OCI-LY1 (cell line): ENCODE results near the gene TLR8.

Source experiments
- H2AFZ ChIP-seq: fragments of 200-600 bp; sonication (generic), shearing (Covaris generic); 2 replicates; pipeline ENCODE4 v1.6.0; 2014; ENCODE audit warnings: antibody characterized with exemption, mild to moderate bottlenecking, low read length
- H3F3A ChIP-seq: fragments of 200-600 bp; sonication (generic), shearing (Covaris generic); 2 replicates; pipeline ENCODE4 v1.6.0; 2014; ENCODE audit warnings: mild to moderate bottlenecking, antibody characterized with exemption, low read length, moderate library complexity; ENCODE audit not compliant: insufficient read depth
- H3K27ac ChIP-seq: fragments of 200-600 bp; sonication (generic); 2 replicates; pipeline ENCODE4 v1.5.1; 2014; ENCODE audit warnings: low read length, mixed run types, mild to moderate bottlenecking, low read depth; ENCODE audit not compliant: poor library complexity, severe bottlenecking
- H3K27me3 ChIP-seq: fragments of 200-600 bp; sonication (generic); 2 replicates; pipeline ENCODE4 v1.6.0; 2014; ENCODE audit warnings: antibody characterized with exemption, mild to moderate bottlenecking, low read length, moderate library complexity; ENCODE audit not compliant: insufficient read depth
- H3K36me3 ChIP-seq: fragments of 200-600 bp; sonication (generic); 2 replicates; pipeline ENCODE4 v1.6.1; 2014; ENCODE audit warnings: mild to moderate bottlenecking, antibody characterized with exemption, low read length, moderate library complexity, mixed read lengths; ENCODE audit not compliant: insufficient read depth
- H3K4me1 ChIP-seq: fragments of 200-600 bp; sonication (generic); 2 replicates; pipeline ENCODE4 v1.5.1; 2014; ENCODE audit warnings: mild to moderate bottlenecking, low read length, moderate library complexity; ENCODE audit not compliant: insufficient read depth, severe bottlenecking
- H3K4me2 ChIP-seq: fragments of 200-600 bp; sonication (generic), shearing (Covaris generic); 2 replicates; pipeline ENCODE4 v1.6.1; 2014; ENCODE audit warnings: low read length
- H3K4me3 ChIP-seq: fragments of 200-600 bp; sonication (generic); 2 replicates; pipeline ENCODE4 v1.5.1; 2014; ENCODE audit warnings: low read length, low read depth, mild to moderate bottlenecking, mixed read lengths; ENCODE audit not compliant: poor library complexity, severe bottlenecking
- H3K79me2 ChIP-seq: fragments of 200-600 bp; shearing (Covaris generic); 2 replicates; pipeline ENCODE4 v1.6.1; 2016; ENCODE audit warnings: mixed run types, low read length, mixed read lengths; ENCODE audit not compliant: insufficient read depth
- H3K9ac ChIP-seq: fragments of 200-600 bp; sonication (generic), shearing (Covaris generic); 2 replicates; pipeline ENCODE4 v1.6.1; 2014; ENCODE audit warnings: mild to moderate bottlenecking, low read length, mixed read lengths
- H3K9me2 ChIP-seq: fragments of 200-600 bp; sonication (generic), shearing (Covaris generic); 2 replicates; pipeline ENCODE4 v1.6.1; 2014; ENCODE audit warnings: low read depth, mild to moderate bottlenecking, low read length, mixed read lengths
- H3K9me3 ChIP-seq: fragments of 200-600 bp; shearing (Covaris generic); 2 replicates; pipeline ENCODE4 v1.6.1; 2014; ENCODE audit warnings: low read length, mixed read lengths
- H4K20me1 ChIP-seq: fragments of 200-600 bp; sonication (generic), shearing (Covaris generic); 2 replicates; pipeline ENCODE4 v1.6.0; 2016; ENCODE audit warnings: mild to moderate bottlenecking, low read length; ENCODE audit not compliant: insufficient read depth
- CTCF ChIP-seq: fragments of 200-600 bp; sonication (generic), shearing (Covaris generic); IDR thresholded peaks from 2 replicates; pipeline ENCODE4 v1.5.1; 2017; ENCODE audit warnings: mild to moderate bottlenecking, antibody characterized with exemption, low read length, moderate library complexity, mixed read lengths
- EZH2 ChIP-seq: fragments of 200-600 bp; sonication (generic), shearing (Covaris generic); IDR thresholded peaks from 2 replicates; pipeline ENCODE4 v1.8.0; 2017; ENCODE audit warnings: borderline replicate concordance, mixed run types, mild to moderate bottlenecking, antibody characterized with exemption, low read length, moderate library complexity, mixed read lengths

TLR8 gene

GRCh38 chrX:12906046-12906761 is at the start of gene TLR8:
Gene TLR8 (plus strand): TSS chrX:12906620. CDS start chrX:12906707, 87 bp downstream.
- no peak within 1 kb of the TSS for H3K4me2 ChIP-seq
- H3K27ac ChIP-seq, result no peak within 1 kb of the TSS
- H2AFZ ChIP-seq, result no peak within 1 kb of the TSS
- H3K27me3 ChIP-seq, result no peaks in the 10 kb centered on the region
- H3K36me3 ChIP-seq, result no peaks in the 10 kb centered on the region
- no peak within 1 kb of the TSS for H3K4me3 ChIP-seq
- TF ChIP-seq EZH2 (no peak), CTCF (no peak)
- H3K79me2 ChIP-seq, result no peaks in the 10 kb centered on the region
- no peak within 1 kb of the TSS for H3K9ac ChIP-seq
- H4K20me1 ChIP-seq, result no peaks in the 10 kb centered on the region
- H3F3A ChIP-seq, result no peaks in the 10 kb centered on the region
- H3K4me1 ChIP-seq, result no peaks in the 10 kb centered on the region
- no peaks in the 10 kb centered on the region for H3K9me3 ChIP-seq
- H3K9me2 ChIP-seq, result no peaks in the 10 kb centered on the region

GRCh38 chrX:12865359-12865758 is 41.1 kb upstream of the TLR8 start:
- Histone ChIP-seq H3K9me2 (no peaks in the 10 kb centered on the region), H3K4me3 (no peak overlapping the region), H3K9ac (no peak overlapping the region), H2AFZ (no peak overlapping the region), H3K36me3 (no peaks in the 10 kb centered on the region), H3K4me2 (no peak overlapping the region), H3K27me3 (no peaks in the 10 kb centered on the region), H3F3A (no peaks in the 10 kb centered on the region), H3K79me2 (no peaks in the 10 kb centered on the region), H3K27ac (no peak overlapping the region), H4K20me1 (no peaks in the 10 kb centered on the region), H3K4me1 (peaks cover 30% of the 10 kb centered on the region), H3K9me3 (no peaks in the 10 kb centered on the region)
- TF ChIP-seq EZH2, result no peak
- TF ChIP-seq CTCF, result no peak

- no peak for TF ChIP-seq EZH2
- TF ChIP-seq CTCF, result no peak
- H3K4me3 ChIP-seq, result peak within 1 kb of the TSS; percentile 42
- no peaks in the 10 kb centered on the region for H3K27me3 ChIP-seq
- no peak within 1 kb of the TSS; the same call in 1 of the 2 replicates for H2AFZ ChIP-seq
- H3F3A ChIP-seq, result no peaks in the 10 kb centered on the region
- peak within 1 kb of the TSS; percentile 49; the same call in 1 of the 2 replicates for H3K9ac ChIP-seq
- H3K4me1 ChIP-seq, result peaks cover 42% of the 10 kb centered on the region
- no peaks in the 10 kb centered on the region for H3K36me3 ChIP-seq
- H3K79me2 ChIP-seq, result no peaks in the 10 kb centered on the region
- H3K4me2 ChIP-seq, result peak within 1 kb of the TSS; percentile 67
- H3K27ac ChIP-seq, result peak within 1 kb of the TSS; percentile 59
- no peaks in the 10 kb centered on the region for H3K9me3 ChIP-seq
- H4K20me1 ChIP-seq, result no peaks in the 10 kb centered on the region
- no peaks in the 10 kb centered on the region for H3K9me2 ChIP-seq
Measured at GRCh38 chrX:12866451-12867377, 39.7 kb upstream of the TLR8 start, which contains the start of gene TLR7. Gene TLR7 (plus strand): TSS chrX:12867072. CDS start chrX:12867579, 507 bp downstream.
